ENCODE data around the gene STIMATE.

DNA sequence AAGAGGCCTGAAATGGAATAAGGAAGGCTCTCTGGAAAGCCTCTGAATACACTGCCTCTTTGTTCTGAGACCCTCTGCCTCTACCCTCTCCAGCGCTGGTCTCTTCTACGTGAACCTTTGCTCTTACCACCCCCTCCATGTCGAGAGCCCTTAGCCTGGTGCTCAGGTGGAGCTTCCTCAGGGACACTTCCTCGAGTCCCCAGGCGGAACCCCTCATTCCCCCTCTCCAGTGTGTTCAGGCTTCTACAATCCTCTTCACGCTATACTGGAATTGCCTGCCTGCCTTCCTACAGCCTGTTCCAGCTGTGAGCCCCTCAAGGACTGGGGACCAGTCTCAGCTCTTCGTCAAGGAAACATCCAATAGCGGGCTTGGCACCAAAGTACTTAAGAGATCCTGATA lies 7.4 kb downstream of the STIMATE start:
- no peak for TF ChIP-seq CTCF (IDR thresholded peaks at IDR 0.05)
- no peak for TF ChIP-seq POLR2A (IDR thresholded peaks at IDR 0.05)
- no peak for TF ChIP-seq POLR2AphosphoS5 (IDR thresholded peaks at IDR 0.05)
